Large intestine (tissue), 3 donors: ENCODE results near the gene PSMB10. TPM values are rescaled to one million over a fixed set of nuclear protein-coding genes. Genes with fewer than 3 reads are reported as not detected.

Experiments
- DNase-seq, 2 donors: peaks; one replicate each; pipeline versions ENCODE4 v3.0.0 to v3.0.0-alpha.2; 2013
- H3K27ac ChIP-seq: one replicate; pipeline ENCODE4 v1.5.1; 2013; ENCODE audit warnings: low read length
- H3K27me3 ChIP-seq: 2 replicates; pipeline ENCODE4 v1.6.1; 2013; ENCODE audit warnings: low read length; ENCODE audit not compliant: control insufficient read depth, insufficient read depth
- H3K36me3 ChIP-seq: 2 replicates; pipeline ENCODE4 v1.6.1; 2013; ENCODE audit warnings: low read length; ENCODE audit not compliant: control insufficient read depth, insufficient read depth
- H3K4me1 ChIP-seq: one replicate; pipeline ENCODE4 v1.6.1; 2013; ENCODE audit warnings: low read length; ENCODE audit not compliant: control insufficient read depth, insufficient read depth
- H3K4me3 ChIP-seq: one replicate; pipeline ENCODE4 v1.5.1; 2013; ENCODE audit warnings: low read length
- H3K9me3 ChIP-seq: one replicate; pipeline ENCODE4 v1.6.1; 2013; ENCODE audit warnings: mild to moderate bottlenecking, low read depth, low read length, moderate library complexity; ENCODE audit not compliant: control insufficient read depth
- WGBS: methylation state at CpG from one replicate; pipeline ENCODE4 v1.1.5; 2013; ENCODE audit warnings: low lambda C conversion rate; ENCODE audit not compliant: insufficient coverage; 5-methylcytosine and 5-hydroxymethylcytosine counted together
- polyA plus RNA-seq: library from polyadenylated mRNA; unstranded; fragments of 120-200 nt; gene quantifications from one replicate; pipeline ENCODE4 v1.2.1, GENCODE V29; 2013

The PSMB10 gene
- polyA plus RNA-seq, 1 donor, result 99.2 TPM

DNA sequence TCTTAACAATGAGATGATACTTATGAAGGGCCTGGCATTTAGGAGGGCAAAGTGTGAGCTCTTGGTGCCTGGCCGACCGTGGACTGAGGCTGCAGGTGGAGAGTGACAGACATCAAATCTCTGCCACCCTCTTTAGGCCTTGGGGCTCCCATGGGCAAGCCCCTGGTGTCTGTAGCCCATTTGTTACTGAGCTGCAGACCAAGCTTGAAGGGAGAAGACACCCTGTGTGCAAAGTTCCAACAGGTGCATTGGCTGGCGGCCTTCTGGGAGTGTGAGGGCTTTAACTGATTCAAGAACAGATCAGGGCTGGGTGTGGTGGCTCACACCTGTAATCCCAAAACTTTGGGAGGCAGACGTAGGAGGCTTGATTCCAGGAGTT lies 4.2 kb downstream of the PSMB10 start:
- Histone ChIP-seq H3K4me3 (no peak overlapping the region), H3K36me3 (peaks cover 58% of the 10 kb centered on the region), H3K27ac (no peak overlapping the region), H3K27me3 (no peaks in the 10 kb centered on the region), H3K4me1 (peaks cover 14% of the 10 kb centered on the region), H3K9me3 (no peaks in the 10 kb centered on the region)
- 100% methylated on average over 1 of the region's 4 CpGs for WGBS
- no peak for DNase-seq

DNA sequence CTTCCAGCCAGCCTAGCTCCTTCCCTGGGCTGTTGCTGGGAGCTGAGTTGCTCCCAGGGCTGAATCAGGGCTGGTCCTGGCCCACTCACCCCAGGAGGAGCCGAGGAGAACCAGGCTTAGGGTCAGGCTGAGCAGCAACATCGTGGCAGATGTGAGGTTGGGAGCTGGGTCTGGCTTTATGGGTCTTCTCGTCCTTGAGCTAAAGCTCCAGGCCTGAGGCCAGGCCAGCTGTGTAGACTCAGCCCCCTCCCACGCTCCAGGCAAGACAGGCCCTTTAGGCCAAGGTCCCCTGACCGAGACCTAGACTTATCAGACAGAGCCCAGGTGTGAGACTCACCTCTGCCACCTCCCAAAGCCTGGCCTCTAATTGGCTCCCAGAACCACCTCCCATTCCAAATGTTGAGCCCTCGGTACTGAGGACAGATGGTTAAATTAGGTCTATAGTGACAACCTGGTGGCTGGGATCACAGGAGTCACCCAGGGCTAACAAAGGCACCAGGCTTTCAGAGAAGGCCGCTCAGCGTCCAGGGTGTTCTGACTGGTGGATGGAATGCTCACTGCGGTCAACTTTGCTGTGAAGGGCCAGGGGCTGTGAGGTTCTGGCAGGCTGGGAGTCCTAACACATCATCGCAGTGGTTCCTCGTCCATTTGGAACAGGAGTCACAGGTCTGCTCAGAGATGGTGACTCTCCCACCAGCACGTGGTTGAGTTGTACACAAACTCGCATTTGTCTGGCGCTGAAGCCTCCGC lies 4.8 kb downstream of the PSMB10 start, which contains the start of gene CTRL:
CTRL (minus strand) TSS at position 151 of the 750 bp plus-strand sequence; CDS start at position 141, 10 bp downstream.
- H3K9me3 ChIP-seq, result no peaks in the 10 kb centered on the region
- no peak for DNase-seq
- H3K36me3 ChIP-seq, result peaks cover 64% of the 10 kb centered on the region
- WGBS, result no CpG with 5 or more reads among the region's 15 CpGs
- H3K27me3 ChIP-seq, result no peaks in the 10 kb centered on the region
- no peak within 1 kb of the TSS for H3K4me3 ChIP-seq
- H3K4me1 ChIP-seq, result peaks cover 9% of the 10 kb centered on the region
- H3K27ac ChIP-seq, result no peak within 1 kb of the TSS

DNA sequence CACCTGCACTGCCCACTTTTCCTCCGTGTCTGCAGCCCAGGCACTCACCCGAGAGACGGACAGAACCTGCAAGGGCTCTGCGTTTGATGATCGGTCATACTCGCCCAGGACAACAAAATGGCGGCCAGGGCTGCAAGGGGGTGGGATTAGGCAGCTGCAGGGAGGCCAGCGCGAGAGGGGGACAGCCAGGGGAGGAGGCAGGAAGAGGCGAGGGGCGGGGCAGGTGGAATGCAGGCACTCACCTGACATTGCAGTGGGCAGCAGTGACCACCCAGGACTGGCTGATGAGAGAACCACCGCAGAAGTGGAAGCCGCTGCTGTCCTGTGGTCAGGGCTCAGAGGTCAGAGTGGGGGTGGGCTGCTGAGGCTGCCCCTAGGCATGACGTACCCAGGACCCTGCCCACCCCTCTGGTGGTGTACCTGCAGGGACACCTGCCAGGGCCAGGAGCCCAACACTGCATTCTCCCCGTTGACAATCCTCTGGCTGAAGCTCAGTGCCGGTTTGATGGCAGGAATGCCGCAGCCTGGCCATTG lies 5.9 kb downstream of the PSMB10 start:
- Histone ChIP-seq H3K4me1 (peaks cover 7% of the 10 kb centered on the region), H3K9me3 (no peaks in the 10 kb centered on the region), H3K27ac (no peak overlapping the region), H3K36me3 (peaks cover 69% of the 10 kb centered on the region), H3K4me3 (no peak overlapping the region), H3K27me3 (no peaks in the 10 kb centered on the region)
- 100% methylated on average over 1 of the region's 17 CpGs for WGBS
- no peak for DNase-seq

DNA sequence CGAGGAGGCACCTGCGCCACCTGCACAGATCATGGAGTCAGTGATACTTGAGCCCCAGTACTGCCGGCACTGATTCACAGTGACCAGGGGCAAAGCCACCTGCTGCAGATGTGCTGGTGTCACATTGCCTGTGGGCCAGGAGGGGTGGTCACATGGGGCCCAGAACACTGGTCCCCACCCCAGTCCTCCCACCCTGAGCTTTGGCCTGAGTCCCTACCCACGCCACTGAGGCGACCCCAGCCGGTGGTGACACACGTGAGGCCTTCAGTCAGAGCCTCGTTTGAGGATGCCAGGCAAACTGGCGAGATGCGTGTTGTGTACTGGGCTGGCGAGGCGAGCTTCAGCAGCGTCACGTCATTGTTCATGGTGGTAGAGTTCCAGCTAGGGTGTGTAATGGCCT lies 6.5 kb downstream of the PSMB10 start:
- Histone ChIP-seq H3K9me3 (no peaks in the 10 kb centered on the region), H3K36me3 (peaks cover 71% of the 10 kb centered on the region), H3K4me3 (no peak overlapping the region), H3K27me3 (no peaks in the 10 kb centered on the region), H3K27ac (no peak overlapping the region), H3K4me1 (peaks cover 5% of the 10 kb centered on the region)
- no CpG with 5 or more reads among the region's 14 CpGs for WGBS
- DNase-seq, result no peak

DNA sequence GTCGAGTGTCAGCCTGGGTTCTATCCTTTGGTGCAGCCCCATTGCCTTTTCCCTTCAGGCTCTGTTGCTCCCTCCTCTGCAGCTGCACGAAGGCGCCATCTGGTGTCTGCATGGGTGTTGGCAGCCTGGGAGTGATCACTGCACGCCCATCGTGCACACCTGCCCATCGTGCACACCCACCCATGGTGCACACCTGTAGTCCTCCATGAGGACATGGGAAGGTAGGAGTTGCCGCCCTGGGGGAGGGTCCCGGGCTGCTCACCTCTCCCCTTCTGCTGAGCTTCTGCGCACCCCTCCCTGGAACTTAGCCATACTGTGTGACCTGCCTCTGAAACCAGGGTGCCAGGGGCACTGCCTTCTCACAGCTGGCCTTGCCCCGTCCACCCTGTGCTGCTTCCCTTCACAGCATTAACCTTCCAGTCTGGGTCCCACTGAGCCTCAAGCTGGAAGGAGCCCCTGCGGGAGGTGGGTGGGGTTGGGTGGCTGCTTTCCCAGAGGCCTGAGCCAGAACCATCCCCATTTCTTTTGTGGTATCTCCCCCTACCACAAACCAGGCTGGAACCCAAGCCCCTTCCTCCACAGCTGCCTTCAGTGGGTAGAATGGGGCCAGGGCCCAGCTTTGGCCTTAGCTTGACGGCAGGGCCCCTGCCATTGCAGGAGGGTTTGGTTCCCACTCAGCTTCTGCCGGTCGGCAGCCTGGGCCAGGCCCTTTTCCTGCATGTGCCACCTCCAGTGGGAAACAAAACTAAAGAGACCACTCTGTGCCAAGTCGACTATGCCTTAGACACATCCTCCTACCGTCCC lies 7.9 kb downstream of the PSMB10 start:
- Histone ChIP-seq H3K4me3 (no peak overlapping the region), H3K9me3 (no peaks in the 10 kb centered on the region), H3K4me1 (no peaks in the 10 kb centered on the region), H3K36me3 (peaks cover 62% of the 10 kb centered on the region), H3K27ac (no peak overlapping the region), H3K27me3 (no peaks in the 10 kb centered on the region)
- DNase-seq, result peak; percentile 44 to 58
- WGBS, result no CpG with 5 or more reads among the region's 16 CpGs

DNA sequence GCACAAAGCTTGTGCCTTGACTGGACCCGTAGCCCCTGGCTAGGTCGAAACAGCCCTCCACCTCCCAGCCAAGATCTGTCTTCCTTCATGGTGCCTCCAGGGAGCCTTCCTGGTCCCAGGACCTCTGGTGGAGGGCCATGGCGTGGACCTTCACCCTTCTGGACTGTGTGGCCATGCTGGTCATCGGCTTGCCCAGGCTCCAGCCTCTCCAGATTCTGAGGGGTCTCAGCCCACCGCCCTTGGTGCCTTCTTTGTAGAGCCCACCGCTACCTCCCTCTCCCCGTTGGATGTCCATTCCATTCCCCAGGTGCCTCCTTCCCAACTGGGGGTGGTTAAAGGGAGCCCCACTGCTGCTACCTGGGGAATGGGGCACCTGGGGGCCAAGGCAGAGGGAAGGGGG lies 8.5 kb downstream of the PSMB10 start:
- Histone ChIP-seq H3K4me1 (no peaks in the 10 kb centered on the region), H3K36me3 (peaks cover 65% of the 10 kb centered on the region)
- no CpG with 5 or more reads among the region's 7 CpGs for WGBS

DNA sequence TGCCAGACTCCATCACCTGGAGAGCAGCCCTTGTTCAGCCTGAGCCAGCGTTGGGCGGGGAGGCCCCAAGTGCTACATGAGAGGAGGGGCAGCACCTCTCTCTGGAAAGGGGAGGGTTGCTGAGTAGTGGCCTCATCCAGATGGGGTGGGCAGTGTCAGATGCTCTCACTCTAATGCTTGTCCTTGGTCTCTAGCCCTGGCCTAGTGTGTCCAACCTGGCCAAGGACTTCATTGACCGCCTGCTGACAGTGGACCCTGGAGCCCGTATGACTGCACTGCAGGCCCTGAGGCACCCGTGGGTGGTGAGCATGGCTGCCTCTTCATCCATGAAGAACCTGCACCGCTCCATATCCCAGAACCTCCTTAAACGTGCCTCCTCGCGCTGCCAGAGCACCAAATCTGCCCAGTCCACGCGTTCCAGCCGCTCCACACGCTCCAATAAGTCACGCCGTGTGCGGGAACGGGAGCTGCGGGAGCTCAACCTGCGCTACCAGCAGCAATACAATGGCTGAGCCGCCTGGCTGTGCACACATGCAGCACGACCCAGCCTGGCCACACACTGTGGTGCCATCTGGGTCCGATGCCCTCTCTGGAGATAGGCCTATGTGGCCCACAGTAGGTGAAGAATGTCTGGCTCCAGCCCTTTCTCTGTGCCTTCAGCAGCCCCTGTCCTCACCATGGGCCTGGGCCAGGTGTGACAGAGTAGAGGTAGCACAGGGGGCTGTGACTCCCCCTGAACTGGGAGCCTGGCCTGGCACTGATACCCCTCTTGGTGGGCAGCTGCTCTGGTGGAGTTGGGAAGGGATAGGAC lies 9.3 kb downstream of the PSMB10 start:
- Histone ChIP-seq H3K4me1 (no peaks in the 10 kb centered on the region), H3K4me3 (no peak overlapping the region)

More for the DNA sequence above, 8.5 kb downstream of the PSMB10 start:
- Histone ChIP-seq H3K9me3 (no peaks in the 10 kb centered on the region), H3K27me3 (no peaks in the 10 kb centered on the region), H3K27ac (no peak overlapping the region), H3K4me3 (no peak overlapping the region)
- no peak for DNase-seq

DNA sequence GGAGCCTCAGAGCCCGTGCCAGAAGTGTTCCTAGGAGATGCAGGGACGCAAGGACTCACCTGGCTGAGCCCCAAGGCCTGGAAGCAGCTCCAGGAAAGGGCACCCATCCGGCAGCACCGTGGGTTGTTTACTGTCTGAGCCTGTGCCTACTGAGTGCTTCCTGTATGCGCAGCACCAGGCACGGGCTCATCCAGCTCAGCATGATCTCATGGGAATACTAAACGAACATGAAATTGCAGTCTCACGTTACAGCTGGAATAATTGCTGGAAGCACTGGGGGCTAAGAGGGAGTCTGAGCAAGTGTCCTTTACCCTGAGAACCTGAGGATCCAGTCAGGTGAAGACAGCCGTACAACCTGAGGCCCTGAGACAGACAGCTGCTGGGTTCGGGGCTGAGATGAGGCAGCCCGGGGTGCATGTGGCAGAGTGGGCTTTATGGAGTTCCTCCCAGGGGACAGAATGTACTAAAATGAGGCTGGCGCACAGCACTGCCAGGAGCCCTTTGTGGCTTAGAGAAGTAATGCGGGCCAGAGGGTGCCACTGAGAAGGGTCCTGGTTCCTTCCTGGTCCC lies 10.4 kb downstream of the PSMB10 start:
- Histone ChIP-seq H3K4me1 (no peaks in the 10 kb centered on the region), H3K9me3 (no peaks in the 10 kb centered on the region), H3K4me3 (no peak overlapping the region), H3K27ac (no peak overlapping the region), H3K27me3 (no peaks in the 10 kb centered on the region), H3K36me3 (peaks cover 67% of the 10 kb centered on the region)
- no CpG with 5 or more reads among the region's 13 CpGs for WGBS
- DNase-seq, result no peak

More for the DNA sequence above, 9.3 kb downstream of the PSMB10 start:
- WGBS, result no CpG with 5 or more reads among the region's 22 CpGs
- DNase-seq, result no peak
- H3K36me3 ChIP-seq, result peaks cover 65% of the 10 kb centered on the region
- H3K27me3 ChIP-seq, result no peaks in the 10 kb centered on the region
- H3K9me3 ChIP-seq, result no peaks in the 10 kb centered on the region
- H3K27ac ChIP-seq, result no peak overlapping the region

DNA sequence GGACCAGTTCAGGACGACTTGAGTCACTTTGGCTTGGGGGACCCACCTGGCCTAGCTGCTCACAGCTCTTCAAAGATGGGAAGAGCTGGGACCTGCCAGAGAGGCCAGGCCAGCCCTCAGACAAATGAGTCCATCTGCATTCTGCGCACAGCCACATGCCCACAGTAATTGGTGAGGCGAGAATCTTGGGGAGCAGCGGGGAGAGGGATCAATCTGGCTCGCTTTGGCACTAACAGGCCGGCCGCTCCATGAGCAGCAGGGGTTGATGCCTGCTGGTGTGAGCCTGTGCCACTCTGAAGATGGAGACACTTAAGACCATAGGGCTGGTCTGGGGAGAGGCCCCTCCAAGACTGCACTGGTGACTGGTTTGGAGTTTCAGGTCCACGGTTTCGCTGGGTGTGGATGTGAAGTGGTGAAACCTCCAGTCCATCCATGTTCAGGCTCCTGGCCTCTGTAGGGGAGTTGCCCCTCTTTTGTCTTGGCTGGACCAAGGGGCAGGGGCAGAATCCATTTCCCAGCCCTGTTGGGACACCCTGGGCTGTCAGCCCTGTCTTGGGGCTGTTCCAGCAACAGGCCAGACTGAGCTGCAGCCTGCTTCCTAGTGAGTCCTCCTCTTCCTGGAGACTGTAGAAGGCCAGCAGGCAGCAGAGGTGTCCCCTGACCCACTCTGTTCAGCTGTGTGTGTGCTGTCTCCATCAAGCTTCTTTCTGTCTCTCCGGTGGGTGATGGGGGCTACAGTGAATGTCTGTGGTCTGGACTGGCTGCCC lies 12.3 kb downstream of the PSMB10 start:
- no peaks in the 10 kb centered on the region for H3K9me3 ChIP-seq
- no peaks in the 10 kb centered on the region for H3K4me1 ChIP-seq
- H3K4me3 ChIP-seq, result no peak overlapping the region
- peaks cover 60% of the 10 kb centered on the region for H3K36me3 ChIP-seq
- DNase-seq, result no peak
- no CpG with 5 or more reads among the region's 10 CpGs for WGBS
- no peaks in the 10 kb centered on the region for H3K27me3 ChIP-seq
- H3K27ac ChIP-seq, result no peak overlapping the region
